22Rv1 (cell line): ENCODE data around the gene HABP2.

Experiments
- H3K27ac ChIP-seq: fragments of 450-650 bp; 2 replicates; pipeline ENCODE4 v1.5.1; 2017
- CTCF ChIP-seq: fragments of 450-650 bp; IDR thresholded peaks from 2 replicates; pipeline ENCODE4 v1.5.1; 2017; ENCODE audit warnings: mild to moderate bottlenecking
- ZFX ChIP-seq: fragments of 450-650 bp; IDR thresholded peaks from 2 replicates; pipeline ENCODE4 v1.6.1; 2017; ENCODE audit warnings: antibody characterized with exemption, borderline replicate concordance

The HABP2 gene

GRCh38 chr10:113618338-113618737 is 65.5 kb downstream of the HABP2 start:
- no peak overlapping the region for H3K27ac ChIP-seq
- TF ChIP-seq ZFX: no peak
- no peak for TF ChIP-seq CTCF

GRCh38 chr10:113619401-113619800 is 66.5 kb downstream of the HABP2 start:
- H3K27ac ChIP-seq: no peak overlapping the region
- TF ChIP-seq CTCF (no peak), ZFX (no peak)

GRCh38 chr10:113620511-113620910 is 67.7 kb downstream of the HABP2 start:
- no peak overlapping the region for H3K27ac ChIP-seq
- no peak for TF ChIP-seq CTCF
- TF ChIP-seq ZFX: no peak

- no peak for TF ChIP-seq ZFX
- no peak for TF ChIP-seq CTCF
- no peak overlapping the region for H3K27ac ChIP-seq
Measured at GRCh38 chr10:113620936-113621335, 68.1 kb downstream of the HABP2 start.

GRCh38 chr10:113621799-113622198 is 68.9 kb downstream of the HABP2 start:
- no peak overlapping the region for H3K27ac ChIP-seq
- TF ChIP-seq CTCF: no peak

GRCh38 chr10:113622831-113623230 is 70.0 kb downstream of the HABP2 start:
- no peak overlapping the region for H3K27ac ChIP-seq
- no peak for TF ChIP-seq CTCF
- TF ChIP-seq ZFX: no peak

- H3K27ac ChIP-seq: no peak overlapping the region
- no peak for TF ChIP-seq CTCF
- TF ChIP-seq ZFX: no peak
Measured at GRCh38 chr10:113625461-113626186, 72.8 kb downstream of the HABP2 start.
